IPS-NIHi7 (cell line): ENCODE results near the gene KIAA1671.
"Not testable (repeated sequence)": the region's sequence is repeated elsewhere in the genome, so short reads cannot be mapped to it uniquely, and the experiment has no call there.

Experiments used
- DNase-seq: peaks from one replicate; pipeline ENCODE4 v3.0.0; 2012; ENCODE audit warnings: mixed read lengths; ENCODE audit errors: extremely low spot score

KIAA1671 gene

GRCh38 chr22:25167834-25168601 lies 215.5 kb downstream of the KIAA1671 start:
- no peak for DNase-seq

DNA sequence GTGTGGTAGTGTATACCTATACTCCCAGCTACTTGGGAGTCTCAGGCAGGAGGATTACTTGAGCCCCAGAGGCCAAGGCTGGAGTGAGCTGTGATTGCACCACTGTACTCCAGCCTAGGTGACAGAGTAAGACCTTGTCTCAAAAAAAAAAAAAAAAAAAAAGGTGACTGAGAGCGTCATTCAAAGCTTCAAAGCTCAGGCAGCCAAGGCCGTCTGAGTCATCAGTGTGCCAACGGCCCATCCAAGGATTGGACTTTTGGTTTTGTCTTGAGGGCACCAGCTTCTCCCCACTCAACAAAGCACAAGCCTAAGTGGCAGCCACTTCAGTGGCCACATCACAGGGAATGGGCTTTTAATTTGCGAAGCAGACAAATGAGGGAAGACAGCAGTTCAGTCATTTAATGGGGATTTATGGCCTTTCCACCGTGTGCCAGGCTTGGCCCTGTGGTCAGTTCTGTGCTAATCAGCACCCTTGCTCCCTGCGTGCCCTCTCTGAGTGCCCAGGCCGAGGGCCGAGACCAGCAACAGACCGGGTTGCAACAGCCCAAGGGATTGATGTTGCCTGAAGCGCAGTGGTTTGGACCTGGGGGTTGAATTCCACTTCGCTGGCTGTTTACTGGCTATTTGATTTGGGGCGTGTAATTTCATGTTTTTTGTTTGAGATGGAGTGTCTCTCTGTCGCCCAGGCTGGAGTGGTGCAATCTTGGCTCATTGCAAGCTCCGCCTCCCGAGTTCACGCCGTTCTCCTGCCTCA lies 216.9 kb downstream of the KIAA1671 start:
- DNase-seq, result no peak

- DNase-seq, result no peak
Observed at GRCh38 chr22:25170426-25170980, 218.0 kb downstream of the KIAA1671 start.

- peak; percentile 41 for DNase-seq
Observed at GRCh38 chr22:25172153-25172552, 219.6 kb downstream of the KIAA1671 start.

GRCh38 chr22:25174156-25174887 lies 221.8 kb downstream of the KIAA1671 start:
- DNase-seq, result no peak

GRCh38 chr22:25174888-25175411 lies 222.4 kb downstream of the KIAA1671 start:
- DNase-seq, result no peak

- no peak for DNase-seq
Observed at GRCh38 chr22:25176175-25176574, 223.7 kb downstream of the KIAA1671 start.

DNA sequence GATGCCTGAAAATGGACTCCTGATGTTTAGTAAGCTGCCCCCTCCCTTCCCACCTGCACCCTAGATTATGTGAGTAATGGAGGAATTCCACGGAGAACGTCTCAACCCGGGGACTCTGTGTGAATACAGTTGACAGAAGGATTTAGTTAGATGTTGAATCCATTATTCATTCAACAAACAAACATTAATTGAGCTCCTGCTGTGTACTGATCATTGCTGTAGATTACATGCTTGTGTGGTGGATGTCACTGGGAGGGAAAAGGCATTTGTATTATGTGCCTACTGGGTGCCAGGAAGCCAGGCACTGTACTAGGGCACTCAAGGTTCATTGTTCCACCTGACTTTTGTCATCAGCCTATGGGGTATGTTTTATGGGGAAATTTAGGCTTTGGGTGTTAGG lies 224.3 kb downstream of the KIAA1671 start:
- no peak for DNase-seq

- DNase-seq, result no peak
Observed at GRCh38 chr22:25177226-25177625, 224.7 kb downstream of the KIAA1671 start.

DNA sequence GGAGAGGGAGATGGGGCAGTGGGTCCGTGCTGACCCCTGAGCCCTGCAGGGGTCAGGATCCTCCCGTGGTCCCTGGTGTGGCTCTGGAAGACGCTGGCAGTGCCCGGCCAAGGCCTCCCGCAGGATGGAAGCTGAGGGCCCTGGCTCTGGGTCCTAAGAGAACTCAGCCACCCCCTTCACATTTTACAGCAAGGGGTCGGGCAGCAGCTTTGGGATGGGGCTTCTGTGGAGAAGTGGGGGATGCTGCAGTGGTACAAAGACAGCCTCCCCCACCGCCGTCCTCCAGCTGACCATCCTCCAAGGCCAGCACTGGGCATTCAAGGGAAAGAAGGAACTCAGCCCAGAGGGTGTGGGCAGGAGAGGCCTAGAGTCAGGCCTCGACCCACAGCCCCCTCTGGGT lies 225.4 kb downstream of the KIAA1671 start:
- no peak for DNase-seq

DNA sequence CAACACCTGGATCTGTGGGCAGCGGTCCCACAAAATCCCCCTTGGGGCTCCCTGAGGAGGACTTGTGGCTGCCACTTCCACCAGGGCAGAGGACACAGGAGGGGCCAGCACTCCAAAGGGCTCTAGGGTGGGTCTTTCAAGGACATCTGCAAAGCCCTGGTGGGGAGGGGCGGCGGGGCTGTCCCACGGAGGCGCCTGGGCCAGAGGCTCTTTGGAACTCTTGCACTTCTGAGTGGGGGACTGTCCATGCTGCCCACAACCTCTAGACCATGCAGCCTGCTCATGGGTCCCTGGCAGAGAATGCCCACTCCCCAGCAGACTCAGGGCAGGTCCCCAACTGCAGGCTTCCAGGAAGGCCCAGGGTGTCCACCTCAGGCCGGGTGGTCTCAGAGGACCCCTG lies 225.8 kb downstream of the KIAA1671 start:
- DNase-seq, result not testable (repeated sequence)

GRCh38 chr22:25178869-25179631 lies 226.5 kb downstream of the KIAA1671 start:
- DNase-seq, result not testable (repeated sequence)

DNA sequence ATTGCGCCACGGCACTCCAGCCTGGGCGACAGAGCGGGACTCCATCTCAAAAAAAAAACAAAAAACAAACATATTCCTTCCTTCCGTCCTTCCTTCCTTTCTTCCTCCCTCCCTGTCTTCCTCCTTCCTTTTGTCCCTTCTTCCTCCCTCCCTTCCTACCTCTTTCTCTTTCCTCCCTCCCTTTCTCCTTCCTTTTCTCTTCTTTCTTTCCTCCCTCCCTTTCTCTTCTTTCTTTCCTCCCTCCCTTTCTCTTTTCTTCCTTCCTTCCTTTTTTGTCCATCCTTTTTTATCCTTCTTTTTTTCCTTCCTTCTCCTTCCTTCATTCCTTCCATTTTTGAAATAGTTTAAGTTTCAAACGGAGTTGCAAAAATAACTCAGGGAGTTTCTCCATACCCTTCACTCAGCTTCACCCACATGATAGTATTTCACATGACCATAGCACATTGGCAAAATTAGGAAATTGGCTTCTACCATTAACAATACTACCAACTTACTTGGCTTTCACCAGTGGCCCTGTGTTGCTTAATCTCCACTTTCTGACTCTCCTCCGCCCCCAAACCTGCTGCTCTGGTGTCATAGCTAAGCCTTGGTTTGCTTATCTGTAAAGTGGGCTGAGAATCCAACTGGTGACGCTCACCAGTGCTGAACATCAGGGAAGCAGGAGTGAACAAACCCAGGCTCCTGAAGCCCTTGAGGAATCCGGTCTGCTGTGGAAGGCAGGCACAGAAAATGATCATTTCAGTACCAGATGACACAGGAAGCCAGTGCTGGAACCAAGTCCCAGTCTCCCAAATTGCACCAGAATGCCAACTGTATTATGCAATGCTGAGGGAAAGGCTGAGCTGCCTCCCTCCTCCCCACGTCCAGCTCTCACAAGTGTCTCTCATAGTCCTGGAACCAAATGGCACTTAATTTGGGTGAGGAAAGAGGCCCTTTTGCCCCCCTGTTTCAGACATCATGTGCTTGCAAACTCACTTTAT lies 229.9 kb downstream of the KIAA1671 start:
- no peak for DNase-seq

DNA sequence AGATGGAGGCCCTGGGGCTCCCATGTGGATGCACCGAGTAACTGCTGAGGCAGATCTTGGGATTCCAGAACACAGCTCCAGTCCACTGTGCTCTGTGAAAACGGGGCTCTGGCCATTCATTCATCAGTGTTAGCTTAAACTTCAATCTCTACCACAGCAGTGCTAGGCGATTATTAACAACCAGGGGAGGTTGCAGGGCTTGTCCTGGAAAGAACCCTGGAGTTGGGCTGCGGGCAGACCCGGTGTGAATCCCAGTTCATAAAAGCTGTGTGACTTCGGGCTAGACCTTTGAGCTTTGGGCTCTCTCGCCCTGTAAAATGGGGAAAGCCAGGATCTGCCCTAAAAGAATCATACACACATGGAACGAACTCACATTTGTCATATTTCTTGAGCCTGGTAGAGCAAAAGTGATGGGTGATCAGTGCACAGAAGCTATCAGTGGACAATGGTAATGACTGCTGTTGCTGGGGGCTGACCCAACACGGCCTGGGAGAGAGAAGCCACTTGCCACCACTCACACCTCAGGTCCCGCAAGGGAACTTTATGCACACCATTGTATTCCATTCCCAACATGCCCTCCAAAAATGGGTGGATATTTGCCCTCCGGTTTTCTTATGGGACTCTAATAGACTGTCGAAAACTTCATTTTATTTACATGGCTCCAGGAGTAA lies 231.6 kb downstream of the KIAA1671 start:
- no peak for DNase-seq

- no peak for DNase-seq
Observed at GRCh38 chr22:25186140-25186539, 233.6 kb downstream of the KIAA1671 start.

- DNase-seq, result no peak
Observed at GRCh38 chr22:25187469-25187868, 235.0 kb downstream of the KIAA1671 start.

- no peak for DNase-seq
Observed at GRCh38 chr22:25192406-25192805, 239.9 kb downstream of the KIAA1671 start.

DNA sequence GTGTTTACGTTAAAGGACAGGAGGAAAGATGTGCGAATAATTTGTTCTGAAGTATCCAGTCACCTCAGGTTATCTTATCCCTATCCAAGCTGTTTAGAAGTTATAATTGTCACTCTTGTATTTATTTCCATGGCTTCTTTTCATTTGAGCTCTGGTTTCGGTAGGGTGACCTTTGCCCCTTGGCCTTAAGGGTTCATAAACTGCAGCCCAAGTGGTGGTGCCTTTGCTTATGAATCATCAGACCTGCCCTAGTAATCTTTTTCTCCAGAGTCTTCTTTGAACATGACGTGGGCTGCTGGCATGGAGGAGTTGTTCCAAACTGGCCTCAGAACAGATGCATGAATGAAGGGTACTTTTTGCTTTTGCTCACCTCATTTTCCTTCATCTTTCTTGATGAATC lies 240.6 kb downstream of the KIAA1671 start:
- no peak for DNase-seq

- DNase-seq, result peak; percentile 85
Observed at GRCh38 chr22:25193548-25193947, 241.0 kb downstream of the KIAA1671 start.
